ENCODE results near the gene MET.
"Not testable (repeated sequence)": the region's sequence is repeated elsewhere in the genome, so short reads cannot be mapped to it uniquely, and the experiment has no call there.

The MET gene

GRCh38 chr7:116698930-116699721 is 27.1 kb downstream of the MET start:
- no peak for DNase-seq (ENCODE audit: low spot score)

DNA sequence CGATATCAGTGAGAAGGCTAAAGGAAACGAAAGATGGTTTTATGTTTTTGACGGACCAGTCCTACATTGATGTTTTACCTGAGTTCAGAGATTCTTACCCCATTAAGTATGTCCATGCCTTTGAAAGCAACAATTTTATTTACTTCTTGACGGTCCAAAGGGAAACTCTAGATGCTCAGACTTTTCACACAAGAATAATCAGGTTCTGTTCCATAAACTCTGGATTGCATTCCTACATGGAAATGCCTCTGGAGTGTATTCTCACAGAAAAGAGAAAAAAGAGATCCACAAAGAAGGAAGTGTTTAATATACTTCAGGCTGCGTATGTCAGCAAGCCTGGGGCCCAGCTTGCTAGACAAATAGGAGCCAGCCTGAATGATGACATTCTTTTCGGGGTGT is 27.7 kb downstream of the MET start:
- no peak for DNase-seq (ENCODE audit: low spot score)

DNA sequence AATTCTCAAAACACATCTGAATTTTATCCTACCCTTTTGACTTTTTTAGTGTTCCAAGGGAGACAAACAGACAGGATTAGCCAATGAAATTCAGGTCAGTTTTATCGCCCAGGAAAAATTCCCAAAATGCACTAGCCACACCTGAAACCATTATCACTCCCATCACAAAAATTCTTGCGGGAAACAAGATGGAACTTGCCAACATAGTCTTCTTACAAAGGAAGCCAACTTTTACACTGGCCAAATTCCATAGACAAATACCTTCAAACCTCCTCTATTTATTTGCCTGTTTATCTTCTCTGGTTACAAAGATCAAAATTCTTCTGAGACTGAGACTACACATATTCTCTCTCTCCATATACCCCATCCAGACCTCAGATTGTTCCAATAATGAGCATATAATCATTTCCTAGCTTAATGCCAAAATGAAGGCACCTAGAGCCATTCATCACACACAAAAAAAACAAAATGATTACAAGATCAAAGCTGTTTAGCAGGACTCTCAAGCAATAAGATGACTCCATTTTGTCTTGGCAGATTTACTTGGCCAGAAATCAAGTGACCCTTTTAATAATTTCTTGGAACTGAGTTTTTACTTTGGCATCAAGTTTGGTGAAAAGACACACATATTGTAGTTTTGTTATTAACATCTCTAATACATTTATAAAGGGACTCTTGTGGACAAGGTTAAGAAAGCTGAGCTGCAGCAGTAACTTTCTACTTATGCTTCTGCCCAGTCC is 30.2 kb downstream of the MET start:
- no peak for DNase-seq (ENCODE audit: low spot score)

DNA sequence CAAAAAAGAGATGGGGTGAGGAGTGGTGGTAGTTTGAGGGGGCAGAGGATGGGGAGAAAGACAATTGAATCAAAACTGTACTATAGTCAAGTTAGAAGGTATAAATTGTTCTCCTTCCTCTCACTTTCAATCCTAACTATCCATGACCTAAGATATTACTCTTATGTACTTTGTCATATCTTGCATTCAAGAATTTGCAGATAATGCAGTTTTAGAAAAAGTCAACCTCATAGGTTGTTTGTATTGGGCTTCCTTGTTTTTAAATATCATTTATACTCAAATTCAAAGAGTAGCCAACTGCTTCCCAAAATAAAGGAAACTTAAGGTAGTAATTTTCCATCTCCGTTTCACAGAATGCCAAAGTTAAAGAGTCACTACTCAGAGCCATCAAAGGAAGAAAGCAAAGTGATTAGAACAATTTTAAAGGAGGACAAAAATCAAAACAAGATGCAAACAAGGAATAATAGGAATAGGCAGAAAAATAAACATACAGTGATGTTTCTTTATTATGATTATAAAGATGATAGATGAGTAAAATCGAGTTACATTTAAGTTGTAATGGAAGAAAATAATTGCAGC is 32.7 kb downstream of the MET start:
- DNase-seq (ENCODE audit: low spot score): no peak

DNA sequence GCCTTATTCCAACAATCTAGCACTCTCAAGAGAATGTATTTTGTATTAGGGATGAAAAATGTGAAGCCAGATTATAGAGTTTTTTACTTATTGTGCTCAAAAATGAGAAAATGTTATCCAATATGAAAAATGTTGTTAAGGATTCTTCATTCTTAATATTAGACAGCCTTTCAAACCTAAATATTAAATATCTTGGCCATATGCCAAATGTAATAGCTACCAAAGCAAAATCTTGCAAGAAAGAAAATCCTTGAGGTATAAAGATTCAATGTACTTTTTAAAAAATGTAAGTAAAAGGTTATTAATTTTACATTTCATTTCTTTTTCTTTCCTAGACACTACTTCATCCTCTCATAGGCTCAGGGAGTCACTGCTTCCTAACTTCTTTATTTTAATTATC is 33.4 kb downstream of the MET start:
- no peak for DNase-seq (ENCODE audit: low spot score)

GRCh38 chr7:116706668-116707126 is 34.7 kb downstream of the MET start:
- DNase-seq (ENCODE audit: low spot score): no peak

DNA sequence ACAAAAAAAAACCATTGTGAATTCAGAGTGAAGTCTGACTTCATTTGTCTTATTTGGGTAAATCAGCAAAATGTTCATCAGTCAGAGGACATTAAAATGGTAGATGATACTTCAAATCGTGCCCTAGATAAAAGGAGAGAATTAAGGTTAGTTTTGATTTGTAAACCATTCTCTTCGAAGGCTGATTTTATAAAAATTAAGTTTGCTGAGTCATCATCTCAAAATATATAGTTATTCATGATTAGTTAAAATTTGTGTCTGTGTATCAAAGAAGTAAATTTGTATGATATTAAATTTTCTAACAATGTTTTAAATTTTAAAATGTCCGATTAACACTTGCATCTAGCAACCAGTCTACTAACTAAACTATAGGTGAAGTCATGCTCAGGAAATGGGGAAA is 35.3 kb downstream of the MET start:
- no peak for DNase-seq (ENCODE audit: low spot score)

DNA sequence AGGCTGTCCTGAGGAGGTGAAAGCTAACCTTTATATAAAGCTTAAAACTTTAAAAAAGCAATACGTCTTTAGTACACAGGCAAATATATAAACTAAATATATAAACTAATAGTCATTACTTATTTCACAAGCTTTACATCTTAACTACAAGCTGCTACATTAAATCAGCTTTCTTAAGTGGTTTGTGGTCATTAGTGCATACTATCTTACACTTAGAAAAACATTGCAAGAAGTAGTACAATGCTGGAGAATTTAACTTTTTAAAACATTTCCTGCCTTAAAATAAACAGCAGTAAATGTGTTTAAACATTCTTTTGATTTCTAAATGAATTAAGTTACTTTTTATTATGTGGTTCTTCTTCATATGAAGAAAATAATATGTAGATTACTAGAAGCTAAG is 36.3 kb downstream of the MET start:
- no peak for DNase-seq (ENCODE audit: low spot score)

- no peak for DNase-seq (ENCODE audit: low spot score)
Measured at GRCh38 chr7:116708861-116709260, 36.9 kb downstream of the MET start.

DNA sequence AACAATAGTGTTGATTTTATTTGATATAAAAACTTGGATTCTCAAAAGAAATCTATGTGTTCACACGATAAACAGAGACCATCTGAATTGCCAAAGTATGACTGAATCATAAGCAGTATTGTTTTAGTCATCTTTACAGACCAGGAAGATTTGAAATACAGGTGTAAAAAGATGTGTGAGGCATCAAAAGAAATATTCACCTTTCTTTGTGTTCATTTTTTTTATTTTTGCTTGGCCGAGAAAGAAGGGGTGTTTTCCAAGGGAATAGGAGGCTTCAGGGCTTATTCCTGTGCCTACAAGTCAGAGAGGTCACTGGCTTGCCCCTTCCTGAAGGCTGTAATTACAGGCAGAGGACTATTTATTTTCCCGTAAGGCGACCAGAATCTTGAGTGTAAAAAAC is 37.3 kb downstream of the MET start:
- DNase-seq (ENCODE audit: low spot score): no peak

DNA sequence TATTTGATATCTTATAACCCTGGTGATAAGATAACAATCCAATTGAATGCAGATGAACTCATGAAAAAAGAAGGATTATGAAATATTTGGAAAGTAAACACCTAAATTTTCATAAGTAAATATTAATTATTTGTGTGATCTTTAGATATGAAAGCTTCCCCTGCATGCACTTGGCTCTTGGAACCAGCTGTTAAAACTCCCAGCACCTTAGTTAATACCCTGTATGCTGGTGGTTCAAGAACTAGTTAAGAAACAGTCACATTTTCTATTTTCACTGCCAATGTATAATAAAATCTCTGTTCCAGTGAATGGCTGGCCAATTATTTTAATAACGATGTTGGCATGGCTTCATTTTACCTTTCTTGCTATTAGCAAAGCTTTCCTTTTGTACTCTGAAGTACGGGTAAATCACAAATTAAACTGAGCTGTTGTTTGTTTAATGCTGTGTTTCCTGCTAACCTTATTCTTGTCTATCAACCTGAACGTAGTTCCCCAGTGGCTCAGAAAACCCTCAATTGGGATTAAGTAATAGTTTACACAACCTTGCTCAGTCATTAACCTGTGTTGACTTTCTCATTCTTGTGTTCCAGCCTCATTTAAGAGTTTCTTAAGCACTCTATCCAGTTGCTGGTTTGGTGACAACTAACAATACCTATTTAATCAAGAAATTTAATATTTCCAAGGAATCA is 38.9 kb downstream of the MET start:
- DNase-seq (ENCODE audit: low spot score): no peak

DNA sequence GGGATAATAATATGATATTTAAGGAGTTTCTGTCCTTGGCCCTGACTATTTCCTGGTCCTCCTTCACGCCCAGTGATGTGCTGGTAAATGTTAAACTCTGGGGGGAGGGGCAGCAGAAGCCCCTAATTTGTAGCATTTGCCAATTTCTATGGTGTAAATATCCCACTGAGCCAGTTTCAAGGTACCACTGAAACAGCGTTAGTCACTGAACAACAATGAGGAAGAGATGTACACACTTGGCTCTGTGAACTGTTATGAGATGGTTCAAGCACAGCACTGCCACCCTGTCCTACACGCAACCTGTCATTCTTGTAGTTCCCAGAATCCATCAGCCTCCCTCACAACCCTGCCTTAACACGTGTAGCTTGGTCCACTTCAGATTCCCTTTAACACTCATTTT is 39.8 kb downstream of the MET start:
- no peak for DNase-seq (ENCODE audit: low spot score)

DNA sequence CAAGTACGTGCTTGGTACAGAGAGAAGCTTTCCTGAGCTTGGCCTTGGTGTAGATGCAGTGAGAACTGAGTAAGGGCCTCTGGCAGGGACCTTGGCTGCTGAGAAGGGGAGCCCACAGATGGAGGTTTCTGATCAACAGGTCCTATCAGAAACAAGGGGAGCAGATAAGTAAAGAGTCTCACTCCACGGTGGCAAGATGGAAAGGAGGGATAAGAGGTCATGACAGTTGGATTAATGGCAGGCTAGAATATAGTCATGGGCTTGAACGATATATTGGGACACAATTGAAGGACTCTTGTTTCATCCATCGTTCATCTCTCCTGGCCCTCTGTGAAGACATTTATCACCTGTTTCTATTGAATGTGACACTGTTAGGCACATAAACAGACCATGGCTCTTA is 41.5 kb downstream of the MET start:
- no peak for DNase-seq (ENCODE audit: low spot score)

DNA sequence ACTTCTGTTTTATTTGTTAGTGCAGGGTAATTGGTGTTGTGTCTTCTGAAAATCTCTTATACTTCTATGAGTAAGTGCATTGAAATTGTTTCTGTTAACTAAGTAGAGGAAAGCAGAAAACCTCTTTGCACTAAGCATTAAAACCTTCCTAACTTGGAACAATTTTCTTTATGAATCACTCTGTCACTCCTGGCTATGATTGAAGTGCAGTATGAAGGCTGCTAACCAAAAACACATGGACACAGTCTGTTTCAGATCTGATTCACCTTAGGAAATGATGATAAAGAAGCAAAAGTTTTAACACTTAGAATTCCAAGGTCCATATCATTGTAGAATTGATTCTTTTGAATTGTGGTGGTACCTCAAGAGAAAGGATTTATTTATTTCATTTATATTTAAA is 41.9 kb downstream of the MET start:
- DNase-seq (ENCODE audit: low spot score): no peak

DNA sequence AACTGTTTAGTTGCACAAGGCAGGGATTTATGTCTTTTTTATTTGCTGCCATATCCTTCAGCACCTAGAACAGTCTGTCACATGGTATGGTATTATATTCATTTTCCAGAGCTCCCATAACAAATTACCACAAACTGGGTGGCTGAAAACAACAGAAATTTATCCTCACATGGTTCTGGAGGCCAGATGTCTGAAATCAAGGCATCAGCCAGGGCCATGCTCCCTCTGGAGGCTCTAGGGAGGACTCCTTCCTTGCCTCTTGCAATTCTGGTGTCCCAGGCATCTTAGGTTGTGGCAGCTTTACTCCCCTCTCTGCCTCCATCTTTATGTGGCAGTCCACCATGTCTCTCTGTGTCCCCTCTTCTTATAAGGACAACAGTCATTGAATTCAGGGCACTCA is 43.1 kb downstream of the MET start:
- no peak for DNase-seq (ENCODE audit: low spot score)

DNA sequence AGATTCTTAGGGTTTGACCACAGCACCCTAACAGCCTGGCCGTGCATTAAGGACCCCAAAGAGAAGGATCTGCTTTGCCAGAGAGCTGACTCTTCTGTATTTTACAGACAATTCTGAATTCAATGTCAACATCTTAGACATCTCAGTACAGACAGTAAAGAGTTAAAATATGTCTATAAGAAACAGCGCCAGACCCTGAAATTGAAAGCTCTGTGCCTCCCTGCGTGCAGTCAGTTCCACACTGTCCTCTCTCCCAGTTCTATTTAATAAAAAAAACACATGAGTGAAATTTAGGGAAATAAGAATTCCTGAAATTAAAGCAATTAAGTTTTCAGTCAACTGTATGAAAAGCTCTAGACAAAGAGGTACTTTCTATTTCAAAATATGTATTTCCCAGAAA is 45.1 kb downstream of the MET start:
- DNase-seq (ENCODE audit: low spot score): no peak

DNA sequence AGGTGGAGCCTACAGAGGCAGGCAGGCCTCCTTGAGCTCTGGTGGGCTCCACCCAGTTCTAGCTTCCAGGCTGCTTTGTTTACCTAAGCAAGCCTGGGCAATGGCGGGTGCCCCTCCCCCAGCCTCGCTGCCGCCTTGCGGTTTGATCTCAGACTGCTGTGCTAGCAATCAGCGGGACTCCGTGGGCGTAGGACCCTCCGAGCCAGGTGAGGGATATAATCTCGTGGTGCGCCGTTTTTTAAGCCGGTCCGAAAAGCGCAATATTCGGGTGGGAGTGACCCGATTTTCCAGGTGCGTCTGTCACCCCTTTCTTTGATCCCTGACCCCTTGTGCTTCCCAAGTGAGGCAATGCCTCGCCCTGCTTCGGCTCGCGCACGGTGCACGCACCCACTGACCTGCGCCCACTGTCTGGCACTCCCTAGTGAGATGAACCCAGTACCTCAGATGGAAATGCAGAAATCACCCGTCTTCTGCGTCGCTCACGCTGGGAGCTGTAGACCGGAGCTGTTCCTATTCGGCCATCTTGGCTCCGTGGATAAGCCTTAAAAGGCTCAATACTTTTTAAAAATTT is 52.0 kb downstream of the MET start:
- DNase-seq (ENCODE audit: low spot score): not testable (repeated sequence)

DNA sequence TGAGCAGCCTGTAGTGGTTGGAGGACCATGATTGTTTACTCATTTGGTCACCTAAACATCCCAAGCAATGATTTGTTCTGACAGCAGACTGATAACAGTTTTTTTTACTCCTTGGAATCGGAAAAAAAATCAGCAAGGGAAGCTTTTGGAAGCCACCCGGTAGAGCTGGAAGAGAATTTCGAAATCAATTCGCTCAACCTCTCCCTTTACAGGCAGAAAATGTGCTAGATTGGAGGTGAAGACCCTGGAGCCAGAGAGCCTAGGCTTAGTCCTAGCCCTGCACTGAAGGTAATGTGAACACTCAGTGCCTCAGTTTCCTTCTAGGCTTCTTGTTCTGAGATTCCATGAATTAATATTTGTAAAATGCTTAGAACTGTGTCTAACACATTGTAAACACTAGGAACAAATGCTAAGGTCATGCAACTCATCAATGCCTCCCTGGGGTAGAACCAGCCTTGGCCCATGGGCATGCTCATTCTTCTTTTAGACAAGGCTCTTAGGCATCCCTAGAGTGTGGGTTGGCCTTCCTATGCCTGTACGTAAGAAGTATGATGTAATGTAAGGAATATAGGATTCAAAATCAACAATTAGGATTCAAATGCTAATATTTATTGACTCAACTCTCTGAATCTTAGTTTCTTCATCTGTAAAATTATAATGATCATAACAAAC is 52.7 kb downstream of the MET start:
- DNase-seq (ENCODE audit: low spot score): no peak

DNA sequence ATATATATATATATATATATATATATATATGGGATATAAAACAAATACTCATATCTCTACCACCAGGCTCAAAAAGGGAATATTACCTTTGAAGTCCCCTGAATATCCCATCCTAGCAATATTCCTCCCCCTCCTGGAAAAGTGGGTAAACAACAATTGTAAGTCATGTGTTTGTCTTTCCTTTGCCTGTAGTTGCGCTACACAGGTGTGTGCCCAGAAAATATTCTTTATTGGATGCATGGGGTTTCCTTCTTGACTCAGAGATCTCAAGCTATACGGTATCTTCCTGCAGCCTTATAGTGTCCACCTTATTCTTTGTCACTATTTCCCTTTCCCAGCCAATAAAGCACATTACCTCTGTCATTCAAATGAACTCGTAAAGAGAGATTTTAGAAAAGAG is 54.2 kb downstream of the MET start:
- DNase-seq (ENCODE audit: low spot score): no peak

- no peak for DNase-seq (ENCODE audit: low spot score)
Measured at GRCh38 chr7:116726713-116727431, 54.9 kb downstream of the MET start.

DNA sequence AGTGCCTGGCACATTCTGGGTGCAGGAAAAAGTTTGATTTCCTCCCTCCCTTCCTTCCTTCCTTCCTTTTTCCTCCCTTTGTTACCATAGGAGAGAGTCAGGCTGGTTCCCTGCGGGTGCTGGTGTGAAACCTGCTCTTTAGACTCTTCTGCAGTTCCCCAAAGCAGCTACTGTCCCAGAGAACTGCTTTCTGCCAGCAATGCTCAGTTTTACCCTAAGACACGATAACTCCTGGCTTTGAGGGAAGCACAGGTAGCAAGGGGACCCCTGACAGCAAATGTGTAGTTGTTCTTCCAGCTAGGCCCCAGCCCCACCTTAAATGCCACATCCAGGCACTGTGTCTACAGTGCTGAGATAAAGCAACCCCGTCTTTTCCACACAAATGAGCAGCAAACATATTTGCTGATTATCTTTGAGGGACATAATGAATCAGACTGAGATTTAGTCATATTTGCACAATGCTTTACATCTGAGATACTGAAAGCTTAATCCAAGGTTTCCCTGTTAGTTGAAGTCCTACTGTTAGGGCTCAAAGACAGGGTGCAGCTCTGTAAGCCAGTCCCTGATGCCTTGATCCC is 55.5 kb downstream of the MET start:
- DNase-seq (ENCODE audit: low spot score): no peak

All from NAMALWA (cell line).